Stimulated activated CD4-positive, alpha-beta T cell treated with anti-CD3 and anti-CD28 coated beads, Interleukin-1b, Interleukin-23, amount 100 ng/mL, for 24 hours (primary cell): Measurements from ENCODE around the gene ARL6IP6.

Experiments used
- DNase-seq, 4 experiments: peaks; one replicate each; pipeline ENCODE4 v3.0.0-alpha.2; 2020; ENCODE audit warnings: low read depth in 4 of 4, low spot score in 1 of 4

The ARL6IP6 gene

DNA sequence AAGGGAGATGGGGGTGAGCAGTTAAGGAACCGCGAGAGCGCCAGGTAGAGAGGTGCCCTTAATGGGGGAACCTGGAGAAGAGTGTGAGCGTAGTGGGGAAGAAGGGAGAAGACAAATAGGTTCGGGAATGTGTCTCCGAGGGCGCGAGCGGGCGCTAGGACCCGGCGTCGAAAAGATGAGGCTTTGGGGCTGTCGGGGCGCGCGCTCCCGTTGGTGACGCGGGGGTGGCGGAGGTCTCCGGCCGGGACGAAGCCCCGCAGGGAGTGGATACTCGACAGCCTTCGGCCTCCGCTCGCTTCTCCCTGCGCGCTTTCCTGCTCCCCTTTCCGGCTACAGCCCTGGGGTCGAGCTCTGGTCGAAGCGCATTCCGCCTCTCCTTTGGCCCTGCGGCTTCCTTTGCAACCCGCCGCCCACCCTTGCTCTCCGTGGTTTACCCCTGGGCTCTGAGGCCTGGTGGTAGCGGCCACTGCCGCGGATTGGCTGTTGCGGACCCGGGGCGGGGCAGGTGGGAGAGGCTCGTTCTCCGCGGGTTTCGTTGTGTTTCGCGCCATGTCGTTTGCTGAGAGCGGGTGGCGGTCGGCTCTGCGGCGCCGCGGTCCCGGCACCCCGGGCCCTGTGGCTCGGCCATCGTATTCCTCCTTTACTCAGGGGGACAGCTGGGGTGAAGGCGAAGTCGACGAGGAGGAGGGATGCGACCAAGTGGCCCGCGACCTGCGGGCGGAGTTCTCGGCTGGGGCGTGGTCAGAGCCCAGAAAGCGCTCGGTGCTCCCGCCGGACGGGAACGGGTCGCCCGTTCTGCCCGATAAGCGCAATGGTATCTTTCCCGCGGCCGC, at the start of gene ARL6IP6:
Gene ARL6IP6 (plus strand): TSS at position 545 of the 833 bp plus-strand sequence. CDS start 5 bp downstream, at position 550.
- DNase-seq, result peak; percentile 79 to 90 (median 86)

DNA sequence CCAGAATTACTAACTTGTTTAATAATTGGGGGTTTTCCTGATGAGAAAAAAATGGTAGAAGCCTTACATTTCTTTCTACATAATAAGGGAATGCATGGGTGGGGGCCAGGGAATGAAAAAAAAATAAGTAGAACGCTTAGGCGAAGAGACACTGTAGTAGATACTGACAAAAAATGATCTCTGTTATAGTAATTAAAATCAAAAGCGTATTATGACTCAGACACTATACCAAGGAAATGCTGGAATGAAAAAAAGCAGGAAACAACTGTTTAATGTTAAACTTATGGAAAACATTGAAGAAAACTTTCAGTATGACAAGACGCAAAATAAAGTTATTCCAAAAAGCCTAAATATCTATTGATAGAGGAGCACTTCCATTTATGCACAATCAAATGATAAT, 44.1 kb upstream of the ARL6IP6 start:
- DNase-seq, result no peak

- DNase-seq, result no peak
Measured at GRCh38 chr2:152676461-152676860, 42.0 kb upstream of the ARL6IP6 start.

DNA sequence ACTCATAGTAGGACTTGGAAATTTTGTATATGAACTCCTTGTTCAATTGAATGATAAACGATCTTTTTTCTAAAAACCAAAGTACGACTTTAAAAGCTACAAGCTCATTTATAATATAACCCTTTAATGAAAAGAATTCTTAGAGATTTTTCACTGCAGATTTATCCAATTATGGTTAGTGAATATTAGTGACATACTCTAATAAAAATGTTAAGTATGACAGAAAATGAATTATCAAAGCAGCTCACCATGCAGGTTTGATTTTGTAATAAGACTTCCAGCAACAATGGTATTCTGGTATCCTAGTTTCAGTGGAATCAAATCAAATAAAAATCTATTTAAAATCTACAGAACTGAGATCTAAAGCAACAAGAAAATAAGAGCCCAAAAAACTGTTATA, 39.6 kb upstream of the ARL6IP6 start:
- DNase-seq, result no peak

DNA sequence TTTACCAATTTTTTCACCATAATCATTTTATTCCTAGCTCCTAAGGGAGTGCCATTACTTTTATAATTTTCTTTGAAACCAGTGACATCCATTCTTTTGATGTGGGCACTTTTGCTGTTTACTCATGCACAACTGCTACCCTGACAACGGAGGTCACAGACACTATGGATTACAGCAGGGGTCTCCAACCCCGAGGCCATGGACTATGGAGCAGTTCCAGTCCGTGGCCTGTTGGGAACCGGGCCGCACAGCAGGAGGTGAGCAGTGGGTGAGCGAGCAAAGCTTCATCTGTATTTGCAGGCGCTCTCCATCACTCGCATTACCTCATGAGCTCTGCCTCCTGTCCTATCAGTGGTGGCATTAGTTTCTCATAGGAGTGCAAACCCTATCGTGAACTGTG, 35.8 kb upstream of the ARL6IP6 start:
- DNase-seq, result no peak

DNA sequence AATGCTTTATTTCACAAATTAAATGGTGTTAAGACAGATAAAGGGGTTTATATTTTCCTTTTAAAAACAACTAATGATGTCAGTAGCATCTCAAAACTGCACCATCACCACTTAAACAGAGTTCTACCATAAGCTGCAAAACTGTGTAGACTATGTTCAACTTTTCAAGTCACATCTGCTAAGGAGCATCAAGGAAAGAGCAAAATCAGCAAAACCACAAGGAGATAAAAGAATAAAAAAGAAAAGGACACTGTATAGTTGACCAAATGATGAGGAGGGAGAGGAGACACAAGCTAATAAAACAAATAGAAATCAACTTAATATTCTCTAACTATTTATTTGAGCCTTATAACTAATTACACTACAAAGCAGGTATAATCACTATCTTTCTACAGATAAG, 35.0 kb upstream of the ARL6IP6 start:
- no peak for DNase-seq

DNA sequence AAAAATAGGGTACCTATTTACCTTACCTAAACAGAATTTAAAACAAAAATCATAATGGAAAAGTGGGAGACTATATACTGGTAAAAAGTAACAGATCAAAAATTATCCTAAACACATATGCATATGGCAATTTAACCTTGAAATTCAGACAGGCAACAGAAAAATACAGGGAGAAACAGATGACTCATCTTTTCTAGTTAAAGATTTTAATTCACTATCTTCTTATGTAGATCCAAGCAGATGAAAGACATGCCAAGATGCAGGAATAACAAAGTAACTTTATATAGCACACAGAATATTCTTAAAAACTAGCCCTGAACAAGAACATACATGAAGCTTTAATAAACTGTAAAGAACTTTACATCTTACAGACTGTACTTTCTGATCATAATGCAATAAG, 32.1 kb upstream of the ARL6IP6 start:
- DNase-seq, result no peak

- no peak for DNase-seq
Measured at GRCh38 chr2:152693033-152693432, 25.4 kb upstream of the ARL6IP6 start.

DNA sequence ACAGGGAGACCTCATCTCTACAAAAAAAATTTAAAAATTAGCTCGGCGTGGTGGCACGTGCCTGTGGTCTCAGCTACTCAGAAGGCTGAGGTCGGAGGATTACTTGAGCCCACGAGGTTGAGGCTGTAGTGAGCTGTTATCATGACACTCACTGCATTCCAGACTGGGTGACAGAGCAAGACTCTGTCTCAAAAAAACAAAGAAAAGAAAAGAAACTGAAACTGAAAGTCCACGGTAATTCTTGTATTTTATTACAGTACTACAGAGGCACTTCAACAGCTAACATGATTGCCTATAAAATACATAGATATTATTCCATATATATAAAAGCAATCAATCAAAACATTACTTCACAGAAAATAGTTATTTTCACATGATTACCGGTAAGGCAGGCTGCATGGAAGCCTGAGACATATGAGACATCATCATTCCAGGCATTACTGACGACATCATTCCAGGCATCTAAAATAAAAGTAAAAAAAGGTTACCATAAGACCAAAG, 24.2 kb upstream of the ARL6IP6 start:
- DNase-seq, result peak in 1 of 4 experiments; percentile 7

GRCh38 chr2:152695763-152696162, 22.7 kb upstream of the ARL6IP6 start:
- DNase-seq, result no peak

DNA sequence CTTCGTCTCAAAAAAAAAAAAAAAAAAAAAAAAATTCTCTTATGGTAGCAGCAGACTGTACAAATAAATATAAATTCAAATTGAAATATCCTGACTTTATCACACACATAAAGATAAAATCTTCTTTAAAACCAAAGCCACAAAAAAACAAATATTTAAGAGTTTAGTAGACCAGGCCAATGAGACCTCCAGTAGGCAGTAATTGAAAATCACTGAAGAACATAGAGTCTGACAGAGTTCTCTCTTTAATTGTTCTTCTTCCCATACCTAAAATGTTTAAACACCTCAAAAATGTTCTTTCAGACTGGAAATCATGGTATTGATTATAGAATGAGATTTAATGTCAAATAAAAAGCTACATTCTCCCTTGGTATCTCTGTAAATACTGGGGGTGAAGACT, 21.9 kb upstream of the ARL6IP6 start:
- no peak for DNase-seq

GRCh38 chr2:152701198-152701597, 17.2 kb upstream of the ARL6IP6 start:
- DNase-seq, result no peak

- no peak for DNase-seq
Measured at GRCh38 chr2:152706477-152707021, 11.9 kb upstream of the ARL6IP6 start.

DNA sequence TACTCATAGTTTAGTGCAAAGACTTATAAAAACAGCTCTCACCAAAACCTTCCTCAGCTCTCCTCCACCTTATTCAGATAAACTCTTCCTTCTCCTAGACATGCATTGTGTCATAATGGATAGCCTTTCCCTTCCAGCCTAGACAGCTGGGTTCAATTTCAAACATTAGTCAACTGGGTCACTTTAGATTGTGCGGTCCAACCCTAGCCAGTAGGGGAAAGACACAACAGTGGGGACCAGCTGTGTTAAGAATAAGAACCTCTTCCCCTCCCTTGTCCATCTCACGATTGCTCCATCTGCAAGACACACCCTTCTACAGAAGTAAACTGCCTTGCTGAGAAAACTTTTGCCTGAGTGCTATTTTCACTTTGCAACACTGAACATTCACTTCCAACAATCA, 9.7 kb upstream of the ARL6IP6 start:
- no peak for DNase-seq

DNA sequence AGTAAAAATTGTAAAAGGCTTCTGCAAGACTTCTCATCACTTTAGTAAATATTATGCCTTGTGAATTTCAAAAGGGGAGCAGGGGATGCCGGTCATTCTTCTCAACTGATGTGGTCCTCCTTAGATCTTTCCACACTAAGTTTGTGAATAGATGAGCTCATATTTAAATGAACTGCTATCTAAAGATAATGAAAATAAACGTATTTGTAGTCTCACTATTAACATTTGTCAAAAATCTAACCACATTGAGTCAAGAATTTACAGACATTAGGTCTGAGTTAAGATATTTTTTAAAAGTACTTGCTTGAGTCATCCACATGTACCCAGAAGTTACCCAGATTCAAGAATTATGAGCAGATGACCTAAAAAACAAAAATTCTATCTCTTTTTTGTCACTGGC, 7.7 kb upstream of the ARL6IP6 start:
- DNase-seq, result no peak

DNA sequence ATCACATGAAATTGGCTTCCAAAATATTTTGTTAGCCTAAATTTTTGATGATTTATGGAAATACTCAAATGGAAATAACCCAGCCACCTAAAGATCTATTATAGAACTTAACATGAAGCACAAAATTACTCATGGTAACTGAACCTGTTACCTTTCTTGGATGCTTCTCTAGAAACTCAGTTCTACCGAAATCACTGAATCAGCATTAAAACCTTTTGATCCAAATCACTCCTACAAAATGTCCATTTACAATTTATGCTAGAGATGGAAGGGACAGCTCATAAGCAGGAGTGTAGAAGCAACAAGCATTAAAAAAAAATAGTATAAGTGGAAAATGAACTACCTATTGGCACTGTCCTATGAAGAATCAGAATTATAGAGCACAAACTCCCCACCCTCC, 3.3 kb upstream of the ARL6IP6 start:
- no peak for DNase-seq

GRCh38 chr2:152715854-152716428, 2.5 kb upstream of the ARL6IP6 start:
- no peak for DNase-seq

GRCh38 chr2:152716805-152717227, 1.6 kb upstream of the ARL6IP6 start:
- peak in 2 of 4 experiments; percentile 15 to 26 for DNase-seq

GRCh38 chr2:152717228-152718075, 968 bp upstream of the ARL6IP6 start, which contains the start of gene PRPF40A:
TSS of gene PRPF40A (minus strand) at chr2:152717461. CDS start at chr2:152717439, 22 bp downstream.
- DNase-seq, result peak; percentile 98 to 99 (median 98)

DNA sequence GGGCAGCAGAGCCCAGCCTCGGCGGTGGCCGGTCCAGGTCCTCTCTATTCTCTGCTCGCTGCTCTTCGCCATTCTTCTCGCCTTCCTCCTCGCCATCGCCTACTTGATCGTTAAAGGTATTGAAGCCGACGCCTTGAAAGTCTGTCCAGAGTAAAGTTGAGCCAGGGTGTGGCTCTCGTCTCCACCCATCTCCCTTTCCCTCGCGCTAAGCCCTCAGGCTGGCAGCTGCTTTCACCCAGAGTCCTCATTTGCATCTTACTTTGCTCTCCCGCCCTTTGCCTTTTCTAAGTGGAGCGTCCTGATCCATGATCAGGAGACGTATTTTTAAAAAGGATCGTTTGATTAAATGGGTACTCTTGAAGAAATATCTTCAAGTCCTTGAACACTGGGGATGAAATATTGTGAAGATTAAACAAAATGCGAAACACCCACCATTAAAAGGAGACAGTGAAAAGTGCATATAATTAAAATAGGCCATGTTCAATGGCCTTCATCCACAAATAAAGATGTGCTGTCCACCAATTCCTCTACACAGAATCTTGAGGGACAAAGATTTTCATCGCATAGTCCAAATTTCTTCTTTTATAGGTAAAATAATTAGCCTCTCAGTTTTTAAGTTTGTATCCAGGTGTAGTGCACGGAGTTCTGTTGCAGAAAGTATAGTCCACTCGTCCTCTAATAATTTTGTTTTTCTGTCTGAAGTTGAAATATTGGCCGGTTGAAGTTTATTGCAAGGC, 657 bp downstream of the ARL6IP6 start:
- peak in 1 of 4 experiments; percentile 12 for DNase-seq
